ENCODE results near the gene MYMK.

GRCh38 chr9:133524146-133524545 lies 613 bp downstream of the MYMK start:
- TF ChIP-seq CTCF (CRISPR knock-in tag; IDR thresholded peaks at IDR 0.05) (no peak), HDAC6 (IDR thresholded peaks at IDR 0.05; ENCODE audit: low read depth, low read length) (no peak)
